HT1080 (cell line): ENCODE measurements around the gene CHERP. TPM values are rescaled to one million over a fixed set of nuclear protein-coding genes. Genes with fewer than 3 reads are reported as not detected.
"Not testable (repeated sequence)": the region's sequence is repeated elsewhere in the genome, so short reads cannot be mapped to it uniquely, and the experiment has no call there.

Source experiments
- DNase-seq: peaks from one replicate; pipeline ENCODE4 v3.0.0-alpha.2; 2015; ENCODE audit warnings: low read depth
- total RNA-seq: library from RNA; depleted of rRNA; stranded (reverse); fragments of >200 nt; shearing (Covaris generic); gene quantifications from 2 replicates; pipeline ENCODE4 v1.2.3, GENCODE V29; 2014

CHERP gene
- total RNA-seq, 1 experiment from 2014 or later = 9.2 TPM

DNA sequence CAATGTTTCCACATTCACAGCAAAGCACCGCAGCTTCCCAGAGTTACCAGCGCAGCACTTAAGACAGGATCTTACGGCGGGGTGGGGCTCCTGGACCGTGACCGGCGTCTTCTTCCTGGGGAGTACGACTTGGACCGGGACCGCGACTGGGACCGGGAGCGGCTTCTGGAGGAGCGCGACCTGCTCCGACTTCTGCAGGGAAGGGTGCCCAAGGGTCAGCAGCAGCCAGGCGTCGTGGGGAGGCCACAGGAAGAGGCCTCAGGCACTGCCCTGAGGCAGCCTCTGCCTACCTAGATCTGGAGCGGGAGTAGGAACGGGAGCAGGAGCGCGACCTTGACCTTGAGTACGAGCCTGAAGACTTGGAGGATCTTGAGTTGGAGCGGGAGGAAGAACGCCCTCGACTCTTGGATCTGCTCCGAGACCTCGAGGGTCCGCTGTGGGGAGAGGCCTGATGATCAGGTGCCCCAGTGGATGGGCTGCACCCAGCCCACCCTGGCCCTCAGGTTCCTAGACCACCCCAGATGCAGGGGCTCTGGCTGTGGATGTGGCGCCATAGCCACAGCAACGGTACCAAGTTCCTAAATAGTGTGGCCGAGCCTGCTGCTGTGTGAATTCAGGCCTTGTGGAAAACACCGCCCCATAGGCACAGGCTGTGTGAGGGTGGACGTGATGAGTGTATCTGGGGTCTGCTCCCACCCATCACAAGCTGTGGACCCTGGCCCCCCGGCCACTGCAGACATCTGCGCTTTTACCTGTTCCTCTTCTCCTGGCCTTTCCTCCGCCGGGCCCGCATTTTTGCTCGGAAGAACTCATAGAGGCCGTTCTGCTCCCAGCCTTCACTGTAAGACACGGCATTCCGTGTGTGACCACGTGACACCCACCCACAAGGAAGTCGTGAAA lies 21.9 kb downstream of the CHERP start:
- no peak for DNase-seq

DNA sequence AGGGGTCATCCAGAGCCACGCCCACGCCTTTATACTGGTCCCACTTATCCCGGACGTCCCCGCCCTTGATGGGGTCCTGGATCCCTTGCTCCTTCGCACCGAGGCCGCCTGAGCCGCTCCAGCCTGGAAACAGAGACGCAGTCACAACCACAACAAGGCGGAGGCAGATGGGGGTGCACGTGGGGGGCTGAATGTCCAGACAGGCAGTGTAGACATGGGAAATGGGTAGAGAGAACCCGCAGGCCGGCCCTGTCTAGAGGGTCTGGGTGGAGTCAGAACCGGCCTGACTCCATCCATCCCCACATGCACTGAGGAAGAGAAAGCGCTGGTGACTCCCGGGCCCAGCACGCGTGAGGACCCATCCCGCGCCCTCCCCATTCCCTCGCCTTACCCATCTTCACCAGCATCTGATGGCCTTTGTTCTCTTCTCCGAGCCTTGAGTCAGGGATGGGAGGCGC lies 23.0 kb downstream of the CHERP start:
- DNase-seq = no peak

DNA sequence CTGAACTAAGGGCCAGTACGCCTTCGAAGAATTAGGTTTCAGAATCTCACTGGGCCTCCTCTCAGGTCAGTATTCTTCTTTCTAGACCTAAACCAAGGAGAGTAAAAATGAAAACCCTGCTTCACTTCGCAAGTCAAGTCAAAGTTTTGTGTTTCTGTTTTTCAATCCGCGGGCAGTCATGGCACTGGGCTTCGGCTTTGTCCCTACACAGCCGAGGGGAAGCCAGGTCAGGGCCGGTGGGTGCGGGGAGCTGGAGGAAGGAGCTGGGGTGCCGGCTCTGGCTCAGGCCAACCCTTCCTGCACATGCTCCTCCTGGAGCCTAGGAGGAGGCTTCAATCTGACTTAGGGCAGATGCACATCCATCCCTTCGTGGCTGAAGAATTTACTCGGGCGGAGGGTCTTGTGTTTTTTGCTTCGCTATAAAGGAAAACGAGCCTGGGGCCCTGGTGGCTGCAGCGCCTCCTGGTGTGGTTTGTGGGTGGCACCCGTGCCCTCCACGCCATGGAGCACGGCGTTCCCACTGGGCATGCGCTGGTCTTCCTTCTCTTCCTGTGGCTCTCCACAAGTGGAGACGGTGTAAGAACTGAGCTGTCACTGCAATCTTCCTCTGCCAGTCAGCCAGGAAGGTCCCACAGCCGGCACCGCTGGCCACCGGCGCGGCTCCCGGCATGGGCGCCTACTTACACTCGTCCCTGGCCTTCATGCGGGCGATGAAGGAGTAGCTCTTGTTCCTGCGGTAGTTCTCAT lies 23.6 kb downstream of the CHERP start:
- no peak for DNase-seq

DNA sequence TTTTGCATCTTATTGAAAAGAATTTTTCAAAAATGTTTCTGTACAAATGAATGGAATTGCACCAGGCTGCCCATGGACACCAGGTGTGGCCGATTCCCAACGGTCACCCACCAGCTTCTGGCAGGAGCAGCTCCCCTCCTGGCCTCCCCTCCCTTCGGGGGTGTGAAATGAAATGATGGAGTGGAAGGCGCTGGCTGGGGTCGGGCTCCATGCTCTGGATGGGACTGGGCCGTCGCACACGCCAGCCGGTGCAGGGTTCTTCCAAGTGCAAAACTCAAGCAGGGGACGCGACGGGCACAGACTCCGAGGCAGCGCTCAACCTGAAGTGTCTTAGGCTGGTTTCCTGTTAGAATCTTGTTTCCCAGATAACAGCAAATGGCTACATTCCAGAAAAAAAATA lies 24.2 kb downstream of the CHERP start:
- no peak for DNase-seq

DNA sequence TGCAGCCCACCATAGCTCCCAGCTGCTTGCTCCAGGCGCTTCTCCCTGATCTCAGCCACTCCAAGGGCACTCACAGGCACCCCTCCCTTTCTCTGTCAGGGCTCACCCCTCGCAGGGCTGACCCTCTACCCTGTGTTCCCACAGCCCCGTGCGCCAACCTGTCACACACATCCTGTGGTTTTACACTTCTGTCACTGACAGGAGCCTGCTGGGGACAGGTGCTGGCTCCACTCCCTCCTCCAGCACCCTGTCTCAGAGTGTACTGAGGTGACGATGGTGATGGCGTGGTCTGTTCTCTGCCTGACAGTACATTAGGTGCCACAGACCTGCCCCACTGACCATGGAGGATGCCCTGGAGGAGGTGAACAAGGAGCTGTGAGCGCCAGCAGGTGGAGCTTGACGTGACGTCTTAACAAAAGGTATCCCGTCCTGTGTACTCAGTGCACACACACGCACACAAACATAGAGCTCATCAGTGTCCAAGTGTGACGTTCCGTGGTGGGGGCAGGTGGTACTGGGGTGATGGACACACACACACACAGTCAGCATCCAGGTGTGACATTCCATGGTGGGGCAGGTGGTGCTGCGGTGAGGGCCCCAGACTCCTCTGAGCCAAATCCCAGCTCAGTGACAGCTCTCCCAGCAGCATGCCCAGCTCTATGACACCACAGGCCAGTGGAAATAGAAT lies 25.2 kb downstream of the CHERP start:
- DNase-seq = no peak

DNA sequence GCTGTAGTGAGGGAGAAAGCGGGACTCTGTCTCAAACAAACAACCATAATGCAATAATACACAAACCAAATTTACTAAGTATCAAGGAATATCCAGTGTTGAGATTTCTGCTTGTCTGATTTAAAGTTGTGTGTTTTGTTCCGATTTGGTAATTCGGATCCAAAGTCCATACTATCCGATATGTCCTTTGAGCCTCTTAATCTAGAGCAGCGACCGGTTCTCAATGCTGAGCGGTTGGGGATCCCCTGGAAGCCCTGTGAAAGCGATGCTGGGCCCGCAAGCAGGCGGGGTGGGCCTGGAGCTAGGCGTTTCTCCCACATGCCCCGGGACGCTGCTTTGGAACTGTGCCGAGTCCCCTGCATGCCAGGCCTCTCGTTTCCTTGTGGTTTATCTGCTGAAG lies 25.9 kb downstream of the CHERP start:
- no peak for DNase-seq

DNA sequence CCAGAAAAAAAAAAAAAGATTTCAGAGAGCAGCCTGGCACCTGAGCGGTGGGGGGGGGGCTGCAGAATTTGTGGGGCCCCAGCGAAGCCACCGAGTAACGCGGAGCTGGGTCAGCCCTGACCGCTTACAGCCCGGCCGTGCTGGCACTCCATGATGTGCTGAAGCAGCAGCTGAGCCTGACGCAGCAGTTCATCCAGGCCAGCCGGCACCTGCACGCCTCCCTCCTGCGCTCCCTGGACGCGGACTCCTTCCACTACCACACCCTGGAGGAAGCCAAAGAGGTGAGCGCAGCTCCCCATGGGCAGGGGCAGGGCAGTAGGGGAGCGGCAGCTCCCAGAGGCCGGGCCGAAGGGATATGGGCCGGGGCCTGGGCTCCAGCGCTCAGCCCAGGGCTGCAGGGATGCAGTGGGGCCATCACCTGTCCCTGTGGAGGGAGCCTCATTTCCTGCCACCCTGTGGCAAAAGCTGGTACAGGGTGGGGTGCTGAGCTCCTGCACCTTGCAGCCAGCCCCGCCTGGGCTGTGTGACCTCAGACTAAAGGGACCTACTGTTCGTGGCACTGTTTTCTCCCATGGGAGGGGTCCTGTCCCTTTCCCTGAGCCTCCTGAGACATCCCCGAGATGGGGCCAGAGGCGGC lies 27.7 kb downstream of the CHERP start:
- DNase-seq = no peak

DNA sequence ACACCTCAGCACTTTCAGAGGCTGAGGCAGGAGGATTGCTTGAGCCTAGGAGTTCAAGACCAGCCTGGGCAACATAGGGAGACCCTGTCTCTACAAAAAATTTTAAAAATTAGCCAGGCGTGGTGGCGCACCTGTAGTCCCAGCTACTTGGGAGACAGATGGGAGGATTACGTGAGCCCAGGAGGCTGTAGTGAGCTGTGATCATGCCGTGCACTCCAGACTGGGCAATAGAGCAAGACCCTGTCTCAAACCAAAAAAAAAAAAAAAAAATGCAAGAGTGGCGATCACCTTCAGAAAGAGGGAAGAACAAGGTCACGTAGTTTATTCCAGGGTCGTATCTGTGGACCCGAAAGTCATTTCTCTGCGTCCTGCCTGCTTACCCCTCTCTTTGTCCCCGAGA lies 29.6 kb downstream of the CHERP start:
- DNase-seq = not testable (repeated sequence)

DNA sequence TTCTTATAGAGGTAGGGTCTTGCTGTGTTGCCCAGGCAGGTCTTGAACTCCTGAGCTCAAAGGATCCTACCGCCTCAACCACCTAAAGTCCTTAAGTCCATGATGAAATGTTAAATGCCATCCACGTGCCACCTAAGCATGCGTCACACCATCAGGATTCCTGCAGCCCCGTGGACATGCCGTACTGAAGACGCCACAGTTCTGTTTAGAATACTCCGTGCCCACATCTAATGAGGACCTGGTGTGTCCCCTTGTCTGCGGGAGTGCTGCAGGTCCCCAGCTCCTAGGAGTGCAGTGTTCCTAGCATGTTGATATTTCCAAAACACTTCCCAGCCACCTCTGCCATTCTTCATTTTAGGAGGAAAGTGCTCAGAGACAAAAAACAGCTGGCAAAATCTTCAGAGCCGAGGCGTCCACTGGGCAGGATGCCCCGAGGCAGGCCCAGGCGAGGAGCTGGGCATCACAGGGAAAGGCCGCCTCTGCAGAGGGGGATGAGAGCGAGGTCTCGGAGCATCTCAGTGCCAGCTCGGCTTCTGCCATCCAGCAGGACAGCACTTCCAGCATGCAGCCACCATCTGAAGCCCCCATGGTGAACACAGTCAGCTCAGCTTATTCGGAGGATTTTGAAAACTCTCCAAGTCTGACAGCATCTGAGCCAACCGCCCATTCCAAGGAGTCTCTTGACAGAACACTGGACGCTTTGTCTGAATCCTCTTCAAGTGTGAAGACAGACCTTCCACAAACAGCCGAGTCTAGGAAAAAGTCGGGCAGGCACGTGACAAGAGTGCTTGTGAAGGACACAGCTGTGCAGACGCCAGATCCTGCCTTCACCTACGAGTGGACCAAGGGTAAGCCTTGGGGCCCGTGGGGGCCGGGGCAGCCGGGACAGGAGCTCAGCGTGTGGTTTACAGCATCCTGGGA lies 32.8 kb downstream of the CHERP start:
- no peak for DNase-seq

DNA sequence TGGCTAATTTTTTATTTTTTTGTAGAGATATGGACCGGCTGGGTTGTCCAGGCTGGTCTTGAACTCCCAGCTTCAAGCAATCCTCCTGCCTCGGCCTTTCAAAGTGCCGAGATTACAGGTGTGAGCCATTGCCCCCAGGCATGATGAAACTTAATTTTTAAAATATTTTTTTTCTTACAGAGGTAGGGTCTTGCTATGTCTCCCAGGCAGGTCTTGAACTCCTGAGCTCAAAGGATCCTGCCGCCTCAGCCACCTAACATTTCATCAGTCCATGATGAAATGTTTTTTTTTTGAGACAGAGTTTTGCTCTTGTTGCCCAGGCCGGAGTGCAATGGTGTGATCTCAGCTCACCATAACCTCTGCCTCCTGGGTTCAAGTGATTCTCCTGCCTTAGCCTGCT lies 33.7 kb downstream of the CHERP start:
- DNase-seq = no peak

DNA sequence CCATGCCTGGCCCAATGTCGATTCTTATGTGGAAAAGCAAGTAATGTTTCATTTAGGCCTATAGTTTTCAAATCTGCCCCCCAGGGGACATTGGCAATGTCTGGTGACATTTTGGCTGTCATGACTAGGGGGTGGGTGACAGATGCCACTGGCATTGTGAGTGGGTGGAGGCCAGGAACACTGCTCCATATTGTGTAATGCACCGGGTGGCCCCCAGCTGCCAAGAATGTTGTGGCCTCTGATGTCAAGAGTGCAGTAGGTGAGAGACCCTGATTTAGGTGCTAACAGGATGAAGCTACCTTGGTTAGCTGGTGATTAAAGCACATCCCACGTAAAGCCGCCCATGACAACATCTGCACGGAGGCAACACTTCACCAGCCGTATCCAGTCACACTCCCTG lies 35.3 kb downstream of the CHERP start:
- DNase-seq = no peak

DNA sequence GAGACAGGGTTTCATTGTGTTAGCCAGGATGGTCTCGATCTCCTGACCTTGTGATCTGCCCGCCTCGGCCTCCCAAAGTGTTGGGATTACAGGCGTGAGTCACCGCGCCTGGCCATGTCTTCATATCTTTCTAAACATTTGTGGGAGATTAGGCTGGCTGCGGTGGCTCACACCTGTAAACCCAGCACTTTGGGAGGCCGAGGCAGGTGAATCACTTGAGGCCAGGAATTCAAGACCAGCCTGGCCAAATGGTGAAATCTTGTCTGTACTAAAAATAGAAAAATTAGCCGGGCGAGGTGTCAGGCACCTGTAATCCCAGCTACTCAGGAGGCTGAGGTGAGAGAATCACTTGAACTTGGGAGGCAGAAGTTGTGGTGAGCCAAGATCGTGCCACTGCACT lies 36.1 kb downstream of the CHERP start:
- not testable (repeated sequence) for DNase-seq

DNA sequence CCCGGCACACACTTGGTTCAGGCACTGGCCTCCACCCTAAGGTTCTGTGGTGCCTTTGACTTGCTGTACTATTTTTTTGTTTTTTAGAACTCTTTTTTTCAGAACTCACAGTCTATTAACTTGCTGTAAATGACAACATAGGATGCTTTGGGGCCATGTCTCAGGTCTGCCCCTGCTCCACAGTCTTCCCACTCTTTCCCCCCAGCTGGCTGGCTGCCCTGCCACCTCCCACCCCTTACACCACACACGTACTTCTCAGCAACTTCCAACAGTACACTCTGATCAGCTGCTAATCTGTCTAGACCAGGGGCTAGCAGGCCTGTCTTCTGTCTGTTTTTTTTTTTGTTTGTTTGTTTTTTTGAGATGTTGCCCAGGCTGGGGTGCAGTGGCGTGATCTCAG lies 38.0 kb downstream of the CHERP start:
- DNase-seq = no peak

DNA sequence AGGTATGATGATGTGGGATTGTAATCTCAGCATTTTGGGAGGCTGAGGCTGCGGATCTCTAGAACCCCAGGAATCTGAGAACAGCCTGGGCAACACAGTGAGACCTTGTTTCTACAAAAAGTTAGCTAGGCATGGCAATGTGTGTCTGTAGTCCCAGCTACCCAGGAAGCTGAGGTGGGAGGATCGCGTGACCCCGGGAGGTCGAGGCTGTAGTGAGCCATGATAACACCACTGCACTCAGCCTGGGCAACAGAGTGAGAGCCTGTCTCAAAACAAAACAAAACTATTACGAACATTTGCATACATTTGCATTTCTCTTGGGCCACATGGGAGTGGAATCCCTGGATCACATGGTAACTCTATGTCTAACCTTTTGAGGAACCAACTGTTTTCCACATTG lies 44.4 kb downstream of the CHERP start:
- DNase-seq = no peak

DNA sequence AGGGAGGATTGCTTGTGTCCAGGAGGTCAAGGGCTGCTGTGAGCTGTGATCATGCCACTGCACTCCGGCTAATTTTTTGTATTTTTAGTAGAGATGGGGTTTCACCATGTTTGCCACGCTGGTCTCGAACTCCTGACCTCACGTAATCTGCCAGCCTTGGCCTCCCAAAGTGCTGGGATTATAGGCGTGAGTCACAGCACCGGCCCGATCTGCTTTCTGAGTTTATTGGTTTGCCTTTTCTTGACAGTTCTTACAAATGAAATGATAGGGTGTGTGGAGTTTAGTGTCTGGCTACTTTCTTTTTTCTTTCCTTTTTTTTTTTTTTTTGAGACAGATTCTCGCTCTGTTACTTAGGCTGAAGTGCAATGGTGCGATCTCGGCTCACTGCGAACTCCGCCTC lies 45.2 kb downstream of the CHERP start:
- DNase-seq = peak; percentile 22

DNA sequence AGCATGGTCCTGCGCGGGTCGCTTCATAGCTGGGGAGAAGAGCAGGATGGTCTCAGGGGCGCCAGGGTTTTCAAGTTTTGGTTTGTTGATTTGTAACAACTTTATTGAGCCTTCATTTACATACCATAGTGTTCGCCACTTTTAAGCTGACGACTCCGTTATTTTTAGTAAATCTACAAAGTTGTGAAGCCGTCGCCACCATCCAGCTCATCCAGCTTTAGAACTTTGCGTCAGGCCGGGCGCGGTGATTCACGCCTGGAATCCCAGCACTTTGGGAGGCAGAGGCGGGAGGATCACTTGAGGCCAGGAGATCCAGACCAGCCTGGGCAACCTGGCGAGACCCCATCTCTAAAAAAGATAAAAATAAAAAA lies 45.6 kb downstream of the CHERP start:
- DNase-seq = peak; percentile 46

DNA sequence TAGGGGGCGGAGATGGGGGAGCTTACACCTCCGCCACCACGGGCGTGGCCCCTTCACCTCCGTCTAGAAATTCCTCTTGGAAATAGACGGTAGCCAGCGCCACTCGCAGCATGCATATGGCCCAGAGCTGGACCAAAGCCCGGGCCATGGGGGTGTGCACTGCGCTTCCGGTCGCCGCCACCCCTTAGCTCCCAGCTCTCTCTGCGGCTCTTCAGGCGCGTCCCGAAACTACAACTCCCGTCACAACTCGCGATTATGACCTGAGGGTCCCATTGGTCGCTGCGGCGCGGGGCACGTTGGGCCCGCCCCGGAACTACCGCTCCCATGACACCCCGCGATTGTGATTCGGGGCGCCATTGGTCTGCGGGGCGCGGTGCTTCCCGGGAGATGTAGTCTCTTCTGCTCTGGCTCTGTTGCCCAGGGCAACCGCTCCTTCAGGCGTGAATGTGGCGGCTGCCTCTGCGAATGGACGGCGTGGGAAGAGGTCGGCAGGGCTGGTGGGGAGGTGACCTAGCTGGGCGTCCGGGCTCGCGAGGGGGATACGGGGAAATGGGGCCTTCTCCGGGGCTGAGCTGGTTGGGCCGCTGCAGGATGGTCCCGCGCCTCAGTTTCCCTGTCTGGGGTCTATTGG lies 46.1 kb downstream of the CHERP start, which contains the start of the genes C19orf44 and CALR3:
Gene C19orf44 (plus strand): TSS at position 413 of the 631 bp plus-strand sequence. CDS start 4,399 bp downstream, outside the sequence.
Gene CALR3 (minus strand): TSS at position 186 of the 631 bp plus-strand sequence. CDS start 38 bp downstream, at position 148.
- DNase-seq = peak; percentile 99

DNA sequence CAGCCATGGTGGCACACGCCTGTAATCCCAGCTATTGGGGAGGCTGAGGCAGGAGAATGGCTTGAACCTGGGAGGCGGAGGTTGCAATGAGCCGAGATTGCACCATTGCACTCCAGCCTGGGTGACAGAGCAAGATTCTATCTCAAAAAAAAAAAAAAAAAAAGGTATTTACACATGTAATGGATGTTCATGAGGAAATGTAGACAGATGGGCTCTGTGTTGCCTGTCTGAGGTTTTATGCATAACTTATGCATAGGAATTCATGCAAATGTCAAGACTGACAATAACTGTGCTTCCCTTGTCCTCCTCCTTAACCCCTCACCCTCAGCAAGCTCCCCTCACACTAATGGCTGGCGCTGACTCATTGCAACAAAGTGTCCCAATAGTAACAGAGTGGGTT lies 55.8 kb downstream of the CHERP start:
- not testable (repeated sequence) for DNase-seq

DNA sequence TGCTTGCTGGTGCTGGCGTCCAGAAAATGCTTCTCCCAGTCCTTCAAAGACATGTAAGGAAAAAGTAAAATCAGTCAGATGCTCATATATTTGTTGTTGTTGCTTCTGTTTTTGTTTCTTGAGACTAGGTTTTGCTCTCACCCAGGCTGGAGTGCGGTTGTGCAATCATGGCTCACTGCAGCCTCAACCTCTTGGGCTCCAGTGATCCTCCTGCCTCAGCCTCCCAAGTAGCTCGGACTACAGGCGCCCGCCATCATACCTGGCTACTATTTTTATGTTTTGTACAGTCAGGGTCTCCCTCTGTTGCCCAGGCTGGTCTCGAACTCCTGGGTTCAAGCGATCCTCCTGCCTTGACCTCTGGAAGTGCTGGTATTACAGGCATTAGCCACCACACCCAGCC lies 59.5 kb downstream of the CHERP start:
- DNase-seq = no peak

DNA sequence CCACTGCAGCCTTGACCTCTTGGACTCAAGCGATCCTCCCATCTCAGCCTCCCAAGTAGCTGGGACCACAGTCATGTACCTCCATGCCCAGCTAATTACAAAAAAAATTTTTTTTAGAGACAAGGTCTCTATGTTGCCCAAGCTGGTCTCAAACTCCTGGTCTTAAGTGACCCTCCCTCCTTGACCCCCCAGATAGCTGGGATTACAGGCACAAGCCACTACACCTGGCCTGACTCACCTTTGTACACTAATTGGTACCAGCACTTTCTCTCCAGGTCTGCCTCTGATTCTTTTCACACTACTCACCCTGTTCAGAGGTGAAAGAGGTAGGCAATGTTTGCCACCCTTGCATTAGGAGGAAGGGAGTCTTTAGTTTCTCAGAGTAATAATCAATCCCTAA lies 64.9 kb downstream of the CHERP start:
- no peak for DNase-seq
